ENCODE data around the gene PPT2. TPM values are rescaled to one million over a fixed set of nuclear protein-coding genes. Genes with fewer than 3 reads are reported as not detected.

Gene PPT2
- total RNA-seq, 4 donors from 2014 or later: 42.8 to 183 (median 72.2) TPM

DNA sequence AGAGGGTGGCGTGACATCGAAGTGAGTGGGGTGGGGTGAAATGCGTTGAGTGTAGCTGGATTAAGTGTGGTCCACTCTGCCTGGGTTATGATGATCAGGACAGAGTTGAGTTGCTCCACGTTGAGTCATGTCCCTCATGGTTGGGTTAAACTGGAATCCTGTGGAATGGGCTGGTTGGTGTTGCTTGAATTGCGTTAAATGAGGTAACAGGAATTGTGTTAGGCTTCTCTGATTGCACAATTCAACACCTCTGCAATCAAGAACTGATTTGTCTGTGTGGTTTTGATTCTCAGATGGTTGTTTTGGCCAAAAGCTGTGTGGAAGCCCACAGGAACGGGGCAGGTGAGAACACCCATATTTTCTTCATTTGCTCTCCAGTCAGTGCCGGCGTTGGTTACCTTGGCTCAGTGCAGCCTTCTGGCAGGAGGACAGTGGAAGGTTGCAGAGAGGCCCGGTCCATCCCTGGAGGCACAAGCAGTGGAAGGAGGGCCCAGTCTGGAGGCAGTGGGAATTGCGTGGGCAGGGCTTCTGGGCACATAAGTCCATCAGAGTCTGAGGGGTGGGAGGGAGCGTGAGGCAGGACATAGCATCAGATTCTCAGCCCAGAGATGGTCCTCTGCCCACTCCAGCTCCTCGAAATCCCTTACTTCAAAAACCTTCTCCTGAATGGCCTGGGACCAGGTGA is 58.3 kb downstream of the PPT2 start:
- Histone ChIP-seq H3K4me3 (no peak overlapping the region), H3K36me3 (no peaks in the 10 kb centered on the region), H3K27me3 (no peaks in the 10 kb centered on the region), H3K9me3 (no peaks in the 10 kb centered on the region), H3K27ac (peak overlapping the region; percentile 24), H3K4me1 (peaks cover 3% of the 10 kb centered on the region)
- WGBS: 81% methylated on average over 12 of the region's 12 CpGs
- TF ChIP-seq POLR2AphosphoS5 (IDR thresholded peaks at IDR 0.05) (no peak), POLR2A (IDR thresholded peaks at IDR 0.05) (no peak), EP300 (IDR thresholded peaks at IDR 0.05) (no peak)
- TF ChIP-seq, protein P1, sequence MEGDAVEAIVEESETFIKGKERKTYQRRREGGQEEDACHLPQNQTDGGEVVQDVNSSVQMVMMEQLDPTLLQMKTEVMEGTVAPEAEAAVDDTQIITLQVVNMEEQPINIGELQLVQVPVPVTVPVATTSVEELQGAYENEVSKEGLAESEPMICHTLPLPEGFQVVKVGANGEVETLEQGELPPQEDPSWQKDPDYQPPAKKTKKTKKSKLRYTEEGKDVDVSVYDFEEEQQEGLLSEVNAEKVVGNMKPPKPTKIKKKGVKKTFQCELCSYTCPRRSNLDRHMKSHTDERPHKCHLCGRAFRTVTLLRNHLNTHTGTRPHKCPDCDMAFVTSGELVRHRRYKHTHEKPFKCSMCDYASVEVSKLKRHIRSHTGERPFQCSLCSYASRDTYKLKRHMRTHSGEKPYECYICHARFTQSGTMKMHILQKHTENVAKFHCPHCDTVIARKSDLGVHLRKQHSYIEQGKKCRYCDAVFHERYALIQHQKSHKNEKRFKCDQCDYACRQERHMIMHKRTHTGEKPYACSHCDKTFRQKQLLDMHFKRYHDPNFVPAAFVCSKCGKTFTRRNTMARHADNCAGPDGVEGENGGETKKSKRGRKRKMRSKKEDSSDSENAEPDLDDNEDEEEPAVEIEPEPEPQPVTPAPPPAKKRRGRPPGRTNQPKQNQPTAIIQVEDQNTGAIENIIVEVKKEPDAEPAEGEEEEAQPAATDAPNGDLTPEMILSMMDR (IDR thresholded peaks at IDR 0.05): no peak
- DNase-seq (ENCODE audit: low spot score in 2 of 2): no peak

Other genes starting within 250 kb of the PPT2 start
- 1 to 10 TPM; 2.6 to 6.4 (median 4.1) TPM for gene C2, start 226.4 kb upstream of the PPT2 start, total RNA-seq
- gene CFB, start 208.0 kb upstream of the PPT2 start, total RNA-seq: 1 to 10 TPM; 3.7 to 6.8 (median 5.1) TPM
- 10 to 100 TPM; 56.7 to 72.1 (median 65.8) TPM for gene NELFE, start 195.2 kb upstream of the PPT2 start, total RNA-seq
- gene SKIC2, start 195.0 kb upstream of the PPT2 start, total RNA-seq: 10 to 100 TPM; 31.3 to 60.4 (median 49.3) TPM
- 10 to 100 TPM; 13.1 to 25.3 (median 16.4) TPM for gene DXO, start 182.0 kb upstream of the PPT2 start, total RNA-seq
- 10 to 100 TPM in 1 of 4 donors, 1 to 10 TPM in 3; 4.0 to 10.2 (median 5.3) TPM for gene C4A, start 172.1 kb upstream of the PPT2 start, total RNA-seq
- gene C4B, start 139.3 kb upstream of the PPT2 start, total RNA-seq: 1 to 10 TPM; 1.3 to 9.4 (median 5.1) TPM
- 1 to 10 TPM in 1 of 4 donors, under 1 TPM in 1, not detected in 2; 0.39 to 2.3 TPM for gene CYP21A2, start 115.7 kb upstream of the PPT2 start, total RNA-seq
- gene TNXB, start 44.8 kb upstream of the PPT2 start, total RNA-seq: 10 to 100 TPM; 25.7 to 52.5 (median 40.2) TPM
- gene ATF6B, start 25.9 kb upstream of the PPT2 start, total RNA-seq: 100 to 1,000 TPM in 1 of 4 donors, 10 to 100 TPM in 3; 55.8 to 161 (median 74.0) TPM
- gene FKBPL, start 23.9 kb upstream of the PPT2 start, total RNA-seq: 10 to 100 TPM in 1 of 4 donors, 1 to 10 TPM in 3; 3.5 to 10.6 (median 5.6) TPM
- gene PRRT1, start 2.2 kb upstream of the PPT2 start, total RNA-seq: 1 to 10 TPM in 1 of 4 donors, under 1 TPM in 3; 0.42 to 2.1 (median 0.45) TPM
- gene EGFL8, start 10.5 kb downstream of the PPT2 start, total RNA-seq: 10 to 100 TPM in 3 of 4 donors, 1 to 10 TPM in 1; 7.3 to 66.5 (median 15.4) TPM
- gene AGPAT1, start 21.9 kb downstream of the PPT2 start, total RNA-seq: 10 to 100 TPM; 30.4 to 68.9 (median 42.6) TPM
- gene RNF5, start 24.3 kb downstream of the PPT2 start, total RNA-seq: 10 to 100 TPM; 55.7 to 73.0 (median 63.4) TPM
- 1 to 10 TPM in 3 of 4 donors, not detected in 1; 1.5 to 9.9 (median 4.8) TPM for gene AGER, start 30.1 kb downstream of the PPT2 start, total RNA-seq
- gene PBX2, start 36.1 kb downstream of the PPT2 start, total RNA-seq: 10 to 100 TPM; 51.0 to 84.7 (median 63.8) TPM
- 1 to 10 TPM; 4.8 to 5.5 (median 5.1) TPM for gene GPSM3, start 38.5 kb downstream of the PPT2 start, total RNA-seq
- gene NOTCH4, start 69.9 kb downstream of the PPT2 start, total RNA-seq: 10 to 100 TPM in 2 of 4 donors, 1 to 10 TPM in 2; 5.3 to 22.0 (median 10.2) TPM
- gene TSBP1, start 217.8 kb downstream of the PPT2 start, total RNA-seq: not detected

Data from suprapubic skin (tissue), 4 donors.